T-helper 2 cell treated with Interferon-gamma antibody and Interleukin-4, amounts not matched to agents 5 μg/mL and 100 μg/mL, for 36 hours (primary cell): ENCODE data around the gene ASAP2.

Experiments
- DNase-seq: peaks from one replicate; pipeline ENCODE4 v3.0.0; 2021; ENCODE audit warnings: low spot score
- H3K27ac Mint-ChIP-seq: one replicate; pipeline ENCODE4 v1.8.0; 2021; ENCODE audit warnings: mild to moderate bottlenecking, mixed read lengths
- H3K27me3 Mint-ChIP-seq: one replicate; pipeline ENCODE4 v1.8.0; 2021; ENCODE audit warnings: low read depth, mixed read lengths
- H3K36me3 Mint-ChIP-seq: one replicate; pipeline ENCODE4 v1.8.0; 2021; ENCODE audit warnings: low read depth, mixed read lengths
- H3K4me1 Mint-ChIP-seq: one replicate; pipeline ENCODE4 v1.8.0; 2021; ENCODE audit warnings: low read depth, mixed read lengths
- H3K4me3 Mint-ChIP-seq: one replicate; pipeline ENCODE4 v1.8.0; 2022; ENCODE audit warnings: mild to moderate bottlenecking, moderate library complexity, mixed read lengths
- H3K9me3 Mint-ChIP-seq: one replicate; pipeline ENCODE4 v1.8.0; 2021; ENCODE audit warnings: mixed read lengths

The ASAP2 gene

DNA sequence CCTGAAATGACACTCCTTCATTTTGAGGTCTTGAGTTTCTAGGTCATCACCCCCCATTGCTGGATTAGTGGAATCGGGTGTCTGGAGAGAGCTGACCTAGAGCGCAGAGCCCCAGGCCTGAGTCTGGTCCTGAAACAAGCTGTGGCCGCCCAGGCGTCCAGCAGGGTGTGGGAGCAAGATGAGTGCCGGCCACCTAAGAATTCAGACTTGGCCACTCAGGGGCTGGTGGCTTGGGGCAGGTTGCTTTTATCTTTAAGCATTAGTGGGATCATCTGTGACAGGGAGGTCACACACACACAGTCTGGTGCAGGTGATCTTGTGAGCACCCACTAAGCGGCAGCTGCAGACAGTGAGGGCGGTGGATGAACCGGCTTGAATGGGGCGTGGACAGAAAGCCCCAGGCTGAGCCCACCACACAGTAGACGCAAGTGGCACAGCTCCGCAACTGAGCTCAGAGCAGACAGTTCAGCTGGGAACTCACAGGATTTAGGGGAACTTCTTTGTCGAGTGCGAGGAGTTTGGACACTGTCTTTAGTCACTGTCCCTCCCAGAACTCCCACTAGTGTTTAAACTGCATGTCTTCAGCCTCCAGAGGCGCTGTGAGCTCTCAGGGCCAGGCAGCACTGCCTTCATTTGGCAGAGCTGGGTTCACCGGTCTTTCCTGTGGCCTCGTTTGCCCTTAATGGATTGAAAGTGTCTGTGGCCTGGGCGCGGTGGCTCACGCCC, 195.2 kb downstream of the ASAP2 start:
- Mint-ChIP-seq H3K9me3 (no peaks in the 10 kb centered on the region), H3K27ac (no peak overlapping the region), H3K4me3 (no peak overlapping the region), H3K27me3 (no peaks in the 10 kb centered on the region), H3K4me1 (peaks cover 2% of the 10 kb centered on the region), H3K36me3 (peaks cover 4% of the 10 kb centered on the region)
- no peak for DNase-seq

DNA sequence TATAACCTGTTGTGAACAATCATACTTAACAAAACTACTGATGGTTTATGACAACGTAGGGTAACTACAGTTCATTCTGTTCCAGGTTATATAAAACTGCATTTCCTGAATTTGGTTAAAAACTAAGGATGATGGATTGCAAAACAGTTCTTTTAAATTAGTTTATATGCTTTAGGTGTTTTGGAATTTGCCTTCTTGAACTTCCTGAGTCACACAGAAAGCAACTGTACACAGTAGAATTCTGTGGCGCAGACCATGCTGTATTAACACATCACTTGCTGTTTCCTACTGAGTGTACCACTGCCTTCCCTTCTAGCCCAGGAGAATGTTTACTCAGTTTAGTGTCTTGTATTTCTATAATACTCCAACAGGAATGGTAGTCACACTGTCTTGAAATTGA, 197.3 kb downstream of the ASAP2 start:
- peaks cover 2% of the 10 kb centered on the region for H3K4me1 Mint-ChIP-seq
- no peak overlapping the region for H3K4me3 Mint-ChIP-seq
- DNase-seq: no peak
- H3K36me3 Mint-ChIP-seq: peaks cover 20% of the 10 kb centered on the region
- H3K27ac Mint-ChIP-seq: no peak overlapping the region
- H3K9me3 Mint-ChIP-seq: no peaks in the 10 kb centered on the region
- no peaks in the 10 kb centered on the region for H3K27me3 Mint-ChIP-seq

DNA sequence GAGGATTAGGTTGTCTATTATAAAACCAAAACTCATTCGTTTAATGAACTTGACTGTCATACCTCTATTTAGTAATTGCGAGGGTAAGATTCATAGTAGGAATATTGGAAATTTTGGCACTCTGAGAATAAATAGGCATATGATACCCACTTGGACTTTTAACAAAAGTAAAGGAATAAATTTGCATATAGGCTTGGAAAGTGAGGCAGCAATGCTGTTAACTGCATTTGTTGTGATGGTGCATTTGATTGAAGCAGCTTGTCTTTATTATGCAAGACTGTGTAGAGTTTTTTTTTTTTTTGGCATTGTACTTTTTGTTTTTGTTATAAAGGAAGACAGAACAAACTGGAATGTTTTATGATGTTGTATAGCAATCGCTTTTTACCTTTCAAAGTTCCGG, 197.8 kb downstream of the ASAP2 start:
- Mint-ChIP-seq H3K27ac (no peak overlapping the region), H3K27me3 (no peaks in the 10 kb centered on the region), H3K4me3 (no peak overlapping the region), H3K36me3 (peaks cover 23% of the 10 kb centered on the region), H3K9me3 (no peaks in the 10 kb centered on the region), H3K4me1 (peaks cover 2% of the 10 kb centered on the region)
- DNase-seq: no peak

DNA sequence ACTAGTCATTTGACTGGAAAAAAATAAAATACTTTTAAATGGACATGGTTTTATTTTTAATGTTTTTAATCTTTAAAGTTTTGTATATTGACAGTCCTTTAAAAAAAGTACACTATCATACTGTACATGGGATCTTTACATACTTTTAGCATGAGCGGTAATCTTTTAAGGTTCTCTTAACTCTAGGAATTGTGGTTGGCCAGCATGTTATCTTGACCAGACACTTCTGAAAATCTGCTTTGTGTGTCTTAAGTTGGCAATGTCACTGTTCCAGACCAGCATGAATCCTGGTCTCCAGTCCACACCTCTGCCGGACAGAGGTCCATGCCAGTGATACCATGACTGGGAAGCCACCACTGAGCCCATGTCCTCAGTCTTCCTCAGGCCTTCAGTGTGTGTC, 199.0 kb downstream of the ASAP2 start:
- Mint-ChIP-seq H3K4me3 (no peak overlapping the region), H3K4me1 (peaks cover 2% of the 10 kb centered on the region), H3K27ac (no peak overlapping the region), H3K36me3 (peaks cover 28% of the 10 kb centered on the region), H3K9me3 (no peaks in the 10 kb centered on the region), H3K27me3 (no peaks in the 10 kb centered on the region)
- no peak for DNase-seq

DNA sequence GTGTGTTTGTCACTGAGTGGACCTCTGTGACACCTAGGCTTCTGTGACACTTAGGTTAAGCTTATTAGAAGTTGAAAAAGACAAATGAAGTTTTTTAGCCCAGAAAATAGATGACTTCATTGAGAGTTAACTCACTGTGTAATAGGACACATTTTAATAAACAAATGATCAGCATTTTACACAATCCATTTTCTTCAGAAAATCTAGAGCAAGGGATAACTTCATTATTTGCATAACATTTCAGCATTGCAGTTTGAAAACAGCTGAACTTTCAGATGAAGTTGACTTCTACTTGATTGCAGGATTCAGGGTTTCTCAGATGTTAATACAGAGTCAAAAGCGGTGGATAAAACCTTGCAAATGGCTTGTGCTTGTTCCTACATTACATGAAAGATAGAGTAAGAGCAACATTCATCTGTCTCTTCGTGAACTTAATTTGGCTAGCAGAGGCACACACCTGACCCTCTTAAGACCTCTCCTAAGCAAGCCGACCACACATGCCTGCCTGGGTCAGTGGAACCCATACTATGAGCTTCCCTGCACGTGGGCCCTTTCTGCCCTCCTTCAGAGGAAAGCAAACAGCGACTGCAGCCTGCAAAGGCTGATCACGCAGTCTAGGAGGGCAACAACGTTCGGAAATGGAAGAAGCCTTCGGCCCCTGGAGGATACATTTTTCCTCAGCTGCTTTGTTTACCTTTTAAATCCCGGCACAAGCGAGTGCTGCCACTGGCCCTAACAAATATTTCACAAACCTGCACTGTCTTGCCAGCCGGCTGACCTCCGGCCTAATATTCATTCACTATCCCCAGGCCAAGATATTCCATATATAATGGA, 200.1 kb downstream of the ASAP2 start:
- no peaks in the 10 kb centered on the region for H3K4me1 Mint-ChIP-seq
- no peaks in the 10 kb centered on the region for H3K9me3 Mint-ChIP-seq
- no peak overlapping the region for H3K27ac Mint-ChIP-seq
- no peaks in the 10 kb centered on the region for H3K27me3 Mint-ChIP-seq
- peaks cover 36% of the 10 kb centered on the region for H3K36me3 Mint-ChIP-seq
- no peak for DNase-seq
- no peak overlapping the region for H3K4me3 Mint-ChIP-seq

DNA sequence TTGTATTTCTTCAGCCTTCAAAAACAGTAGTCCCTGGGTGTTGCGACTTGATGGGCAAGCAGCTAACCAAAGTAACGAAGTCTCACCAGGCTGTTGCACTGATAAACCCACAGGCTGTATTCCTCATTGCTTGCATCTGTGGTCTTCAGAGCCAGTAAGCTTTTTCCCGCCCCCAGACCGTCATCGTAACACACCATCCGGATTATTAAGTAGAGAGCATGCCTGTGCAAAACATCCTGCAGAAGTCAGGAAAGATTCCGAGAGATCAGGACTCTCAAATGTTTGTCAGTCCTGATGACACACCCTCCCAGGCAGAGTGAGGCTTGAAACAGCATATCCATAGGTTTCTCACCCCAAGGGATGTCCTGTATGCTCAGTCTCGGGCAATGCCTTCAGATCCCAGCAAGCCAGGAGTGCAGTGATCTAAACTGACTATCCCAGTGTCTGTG, 200.8 kb downstream of the ASAP2 start:
- no peaks in the 10 kb centered on the region for H3K4me1 Mint-ChIP-seq
- H3K4me3 Mint-ChIP-seq: no peak overlapping the region
- no peaks in the 10 kb centered on the region for H3K27me3 Mint-ChIP-seq
- H3K36me3 Mint-ChIP-seq: peaks cover 41% of the 10 kb centered on the region
- H3K9me3 Mint-ChIP-seq: no peaks in the 10 kb centered on the region
- no peak for DNase-seq
- no peak overlapping the region for H3K27ac Mint-ChIP-seq

DNA sequence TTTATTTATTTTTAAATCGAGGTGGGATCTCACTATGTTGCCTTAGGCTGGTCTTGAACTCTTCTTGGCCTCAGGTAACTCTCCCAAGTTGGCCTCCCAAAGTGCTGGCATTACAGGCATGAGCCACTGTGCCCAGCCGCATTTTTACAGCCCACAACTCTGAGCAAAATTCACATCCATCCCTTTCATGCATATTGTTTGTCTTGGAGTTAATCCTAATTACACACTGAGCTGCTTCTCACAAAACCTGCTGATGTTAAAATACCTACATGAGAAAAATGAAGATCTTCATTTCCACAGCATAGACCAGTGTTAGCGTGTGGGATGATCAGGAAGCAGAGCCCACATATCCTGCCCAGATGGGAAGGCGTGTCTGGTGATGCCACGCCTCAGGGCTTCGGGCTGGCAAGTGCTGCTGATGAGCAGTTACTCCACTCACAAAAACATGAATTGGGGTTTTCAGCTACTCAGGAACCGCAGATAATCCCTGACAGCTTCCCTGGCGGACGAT, 202.1 kb downstream of the ASAP2 start:
- Mint-ChIP-seq H3K9me3 (no peaks in the 10 kb centered on the region), H3K4me3 (no peak overlapping the region)
- DNase-seq: no peak

DNA sequence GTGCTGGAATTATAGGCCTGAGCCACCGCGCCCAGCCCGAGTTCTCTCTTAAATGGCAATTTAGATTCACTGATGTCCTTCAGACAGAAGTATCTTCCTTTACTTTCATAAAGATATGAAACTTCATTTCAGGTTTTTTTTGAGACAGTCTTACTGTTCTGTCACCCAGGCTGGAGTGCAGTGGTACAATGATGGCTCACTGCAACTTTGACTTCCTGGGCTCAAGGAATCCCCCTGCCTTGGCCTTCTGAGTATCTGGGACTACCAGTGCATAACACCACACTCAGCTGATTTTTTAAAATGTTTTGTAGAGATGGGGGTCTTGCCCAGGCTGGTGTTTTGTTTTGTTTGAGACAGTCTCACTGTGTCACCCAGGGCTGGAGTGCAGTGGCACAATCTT, 203.5 kb downstream of the ASAP2 start:
- no peaks in the 10 kb centered on the region for H3K27me3 Mint-ChIP-seq
- no peaks in the 10 kb centered on the region for H3K9me3 Mint-ChIP-seq
- no peak for DNase-seq
- peaks cover 7% of the 10 kb centered on the region for H3K4me1 Mint-ChIP-seq
- H3K36me3 Mint-ChIP-seq: peaks cover 53% of the 10 kb centered on the region
- H3K4me3 Mint-ChIP-seq: no peak overlapping the region
- no peak overlapping the region for H3K27ac Mint-ChIP-seq

More for the DNA sequence above, 202.1 kb downstream of the ASAP2 start:
- Mint-ChIP-seq H3K36me3 (peaks cover 46% of the 10 kb centered on the region), H3K27ac (no peak overlapping the region), H3K4me1 (no peaks in the 10 kb centered on the region), H3K27me3 (no peaks in the 10 kb centered on the region)

DNA sequence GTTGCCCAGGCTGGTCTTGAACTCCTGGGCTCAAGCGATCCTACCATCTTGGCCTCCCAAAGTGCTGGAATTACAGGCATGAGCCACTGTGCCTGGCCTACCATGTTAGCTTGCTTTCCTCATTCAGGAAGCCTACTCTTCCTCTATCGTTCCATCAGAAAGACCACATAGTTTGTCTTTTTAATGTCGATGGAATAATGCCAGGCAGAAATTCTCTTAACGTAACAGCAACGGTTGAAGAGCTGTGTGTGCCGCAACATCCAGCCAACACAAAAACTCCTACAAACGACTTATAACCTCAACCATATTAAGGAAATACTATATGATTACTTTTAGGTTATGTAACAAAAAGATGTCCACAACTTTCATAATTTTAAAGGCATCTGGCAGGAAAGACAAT, 206.2 kb downstream of the ASAP2 start:
- Mint-ChIP-seq H3K4me3 (no peak overlapping the region), H3K9me3 (no peaks in the 10 kb centered on the region), H3K36me3 (peaks cover 50% of the 10 kb centered on the region), H3K4me1 (peaks cover 9% of the 10 kb centered on the region), H3K27me3 (no peaks in the 10 kb centered on the region), H3K27ac (no peak overlapping the region)
- no peak for DNase-seq

DNA sequence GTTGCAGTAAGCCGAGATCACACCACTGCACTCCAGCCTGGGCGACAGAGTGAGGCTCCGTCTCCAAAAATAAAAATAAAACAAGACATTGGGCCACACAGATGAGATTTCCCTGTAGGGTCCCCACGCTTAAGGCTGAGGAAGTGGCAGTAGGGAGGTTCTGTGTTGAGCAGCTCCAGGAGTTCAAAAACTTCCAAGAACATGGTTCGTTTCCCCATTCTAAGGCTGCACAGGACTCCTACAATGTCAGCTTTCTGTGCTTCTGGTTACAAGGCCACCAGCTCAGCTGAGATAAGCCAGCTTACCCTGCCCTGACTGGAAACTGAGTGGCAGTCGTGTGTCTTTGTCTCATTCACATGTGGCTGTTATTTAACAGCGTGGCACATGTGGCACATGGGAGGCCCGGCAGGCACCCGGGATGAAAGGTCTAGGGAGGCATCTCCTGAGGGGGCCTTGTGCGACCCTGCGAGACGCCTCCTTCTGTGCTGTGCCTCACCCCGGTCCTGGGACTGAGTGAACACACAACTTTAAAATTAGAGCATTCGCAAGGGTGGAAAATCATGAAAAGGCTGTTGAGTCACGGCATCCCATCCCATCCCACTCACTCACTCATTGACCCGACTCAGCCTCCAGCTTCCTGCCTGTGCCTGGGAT, 209.0 kb downstream of the ASAP2 start:
- Mint-ChIP-seq H3K27me3 (no peaks in the 10 kb centered on the region), H3K4me3 (no peak overlapping the region), H3K27ac (no peak overlapping the region), H3K9me3 (no peaks in the 10 kb centered on the region), H3K36me3 (peaks cover 52% of the 10 kb centered on the region), H3K4me1 (peaks cover 27% of the 10 kb centered on the region)
- no peak for DNase-seq

DNA sequence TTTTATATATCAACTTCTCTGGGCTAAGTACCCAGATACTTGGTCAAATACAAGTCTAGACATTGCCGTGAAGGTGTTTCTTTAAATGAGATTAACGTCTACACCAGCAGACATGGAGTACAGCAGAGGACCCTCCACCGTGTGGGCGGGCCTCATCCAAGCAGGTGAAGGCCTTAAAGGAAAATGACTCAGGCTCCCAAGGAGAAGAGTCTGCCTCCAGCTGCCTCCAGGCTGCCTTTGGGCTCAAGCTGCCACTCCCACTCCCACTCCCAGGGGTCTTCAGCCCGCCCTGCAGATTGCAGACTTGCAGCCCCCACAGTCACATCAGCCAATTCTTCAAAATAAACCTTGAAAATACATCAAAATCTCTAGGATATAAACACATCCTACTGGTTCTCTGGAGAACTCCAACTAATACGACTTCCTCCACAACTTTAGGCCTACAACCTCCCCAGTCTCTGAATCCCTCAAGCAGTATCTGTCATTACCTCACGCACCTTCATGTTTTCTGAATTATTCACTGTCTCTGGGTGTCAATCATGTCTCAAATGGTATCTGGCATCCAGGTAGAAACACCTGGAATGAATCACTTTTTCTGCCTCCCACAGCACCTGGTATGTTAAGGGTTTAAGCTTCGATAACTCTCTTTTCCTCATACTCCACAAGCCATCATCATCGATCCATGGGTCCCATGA, 209.8 kb downstream of the ASAP2 start:
- H3K36me3 Mint-ChIP-seq: peaks cover 47% of the 10 kb centered on the region
- no peak for DNase-seq
- no peaks in the 10 kb centered on the region for H3K9me3 Mint-ChIP-seq
- no peaks in the 10 kb centered on the region for H3K27me3 Mint-ChIP-seq
- H3K4me3 Mint-ChIP-seq: no peak overlapping the region
- peaks cover 29% of the 10 kb centered on the region for H3K4me1 Mint-ChIP-seq
- no peak overlapping the region for H3K27ac Mint-ChIP-seq

DNA sequence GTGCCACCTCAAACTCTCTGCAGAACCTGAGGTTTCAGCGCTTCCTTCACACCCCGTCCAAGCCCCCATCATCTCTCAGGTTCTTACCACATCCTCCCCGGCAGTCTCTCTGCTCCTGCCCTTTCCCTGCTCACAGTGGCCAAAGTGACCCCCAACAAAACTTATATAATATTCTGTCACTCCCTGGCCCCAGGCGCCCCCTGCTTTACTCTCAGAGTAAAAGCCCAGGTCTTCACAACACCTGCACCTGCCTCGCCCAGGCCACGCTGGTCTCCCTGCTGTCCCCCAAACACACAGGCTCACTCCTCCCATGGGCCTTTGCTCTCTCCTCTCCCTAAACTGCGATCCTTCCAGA, 210.3 kb downstream of the ASAP2 start:
- Mint-ChIP-seq H3K4me1 (peaks cover 33% of the 10 kb centered on the region), H3K27me3 (no peaks in the 10 kb centered on the region), H3K27ac (no peak overlapping the region), H3K9me3 (no peaks in the 10 kb centered on the region), H3K36me3 (peaks cover 50% of the 10 kb centered on the region), H3K4me3 (no peak overlapping the region)
- DNase-seq: no peak

DNA sequence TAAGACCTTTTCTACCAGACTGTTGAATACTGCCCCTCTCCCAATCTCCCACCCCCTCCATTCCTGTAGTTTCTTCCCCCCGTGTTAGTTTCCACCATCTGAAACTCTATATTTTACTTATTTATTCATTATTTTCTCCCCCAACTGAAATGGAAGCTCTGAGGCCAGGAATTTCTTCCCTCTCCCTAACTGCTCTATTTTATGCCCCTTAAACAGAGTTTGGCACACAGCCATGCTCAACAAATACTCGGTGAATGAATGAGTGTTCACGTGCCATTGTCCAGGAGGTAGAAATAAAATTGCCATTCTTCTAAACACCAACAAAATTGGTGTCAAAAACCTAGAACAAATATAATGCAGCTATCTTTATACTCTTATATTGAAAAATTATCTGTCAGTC, 211.1 kb downstream of the ASAP2 start:
- Mint-ChIP-seq H3K9me3 (no peaks in the 10 kb centered on the region), H3K4me3 (no peak overlapping the region), H3K27ac (no peak overlapping the region), H3K27me3 (no peaks in the 10 kb centered on the region), H3K36me3 (peaks cover 51% of the 10 kb centered on the region), H3K4me1 (peaks cover 39% of the 10 kb centered on the region)
- DNase-seq: no peak
